Suprapubic skin (tissue), 4 donors: ENCODE results near the gene TCF15.

Experiments used
- CTCF ChIP-seq, 2 donors: fragments of 200-600 bp in 1 of 2; fragments of 450-650 bp in 1 of 2; sonication (generic) in 1 of 2; IDR thresholded peaks; one replicate each; pipeline ENCODE4 v1.5.1; 2016 to 2019; ENCODE audit warnings: antibody characterized with exemption in 2 of 2, mild to moderate bottlenecking in 1 of 2, moderate library complexity in 1 of 2
- POLR2A ChIP-seq, 2 donors: fragments of 450-650 bp; IDR thresholded peaks; one replicate each; pipeline ENCODE4 v1.6.1; 2017; ENCODE audit warnings: antibody characterized with exemption in 2 of 2, mild to moderate bottlenecking in 2 of 2, moderate library complexity in 2 of 2
- POLR2AphosphoS5 ChIP-seq, 3 donors: sonication (generic); formaldehyde crosslinking; IDR thresholded peaks; one replicate each; pipeline ENCODE4 v1.6.1; 2017; ENCODE audit warnings: antibody characterized with exemption in 3 of 3

DNA sequence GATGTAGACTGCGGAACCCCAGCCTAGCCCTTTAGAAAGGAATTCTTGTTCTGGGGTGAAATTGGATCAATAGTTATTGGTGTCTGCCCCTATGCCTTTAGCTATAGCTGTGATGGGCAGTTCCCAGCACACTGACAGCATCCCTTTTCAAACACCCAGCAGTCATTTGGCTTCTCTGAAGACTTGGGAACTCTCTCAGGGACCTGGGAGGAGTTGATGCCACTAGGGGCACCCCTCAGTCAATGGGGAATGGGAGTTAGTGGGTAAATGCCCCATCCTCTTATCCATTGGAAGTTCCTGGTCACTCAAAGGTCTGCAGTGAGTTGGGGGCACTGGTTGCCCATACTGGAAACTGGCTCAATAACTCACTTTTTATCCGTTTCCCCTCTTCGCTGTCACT is 34.9 kb downstream of the TCF15 start:
- TF ChIP-seq CTCF (IDR thresholded peaks at IDR 0.05) (no peak), POLR2AphosphoS5 (IDR thresholded peaks at IDR 0.05) (no peak), POLR2A (IDR thresholded peaks at IDR 0.05) (no peak)
